ENCODE measurements around the gene SUSD2. TPM values are rescaled to one million over a fixed set of nuclear protein-coding genes. Genes with fewer than 3 reads are reported as not detected.
"Not testable (repeated sequence)": the region's sequence is repeated elsewhere in the genome, so short reads cannot be mapped to it uniquely, and the experiment has no call there.

SUSD2 gene
- polyA plus RNA-seq, 2 donors, result 0.73 to 1.4 TPM

DNA sequence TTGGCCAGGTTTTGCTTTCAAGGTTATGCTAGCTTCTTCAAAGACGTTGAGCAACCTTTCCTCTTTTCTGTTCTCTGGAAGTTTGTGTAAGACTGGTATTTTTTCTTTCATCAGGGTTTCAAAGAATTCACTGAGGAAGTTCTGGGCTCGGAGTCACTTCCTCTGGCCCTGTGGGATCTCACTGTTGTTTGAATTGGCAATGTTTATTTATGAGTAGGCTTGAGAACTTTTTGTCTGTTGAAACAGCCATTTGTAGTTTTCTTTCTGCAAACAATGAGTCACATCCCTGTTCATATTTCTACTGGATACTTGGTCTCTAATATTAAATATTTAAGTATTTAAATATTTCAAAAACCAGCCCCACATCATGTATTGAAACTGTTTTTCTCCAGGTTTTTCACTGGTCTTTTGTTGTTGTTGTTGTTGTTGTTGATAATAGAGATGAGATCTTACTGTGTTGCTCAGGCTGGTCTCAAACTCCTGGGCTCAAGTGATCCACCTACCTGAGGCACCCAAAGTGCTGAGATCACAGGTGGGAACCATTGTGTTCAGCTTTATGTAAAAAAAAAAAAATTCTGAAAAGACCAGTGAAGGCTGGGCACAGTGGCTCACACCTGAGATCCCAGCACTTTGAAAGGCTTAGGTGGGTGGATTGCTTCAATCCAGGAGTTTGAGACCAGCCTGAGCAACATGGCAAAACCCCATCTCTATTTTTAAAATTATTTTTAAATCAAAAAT is 26.9 kb downstream of the SUSD2 start:
- H3K27me3 ChIP-seq (ENCODE audit: control insufficient read depth in 1 of 2, insufficient read depth in 2 of 2, low read length in 2 of 2), result no peaks in the 10 kb centered on the region
- peak overlapping the region; percentile 67 to 83 for H3K27ac ChIP-seq (ENCODE audit: low read depth in 2 of 2, low read length in 1 of 2)
- H3K36me3 ChIP-seq (ENCODE audit: control insufficient read depth in 2 of 2, insufficient read depth in 2 of 2, low read length in 1 of 2), result no peaks in the 10 kb centered on the region
- WGBS, 2 donors, result 0 to 4% methylated on average over 2 of the region's 2 CpGs
- no peaks in the 10 kb centered on the region for H3K4me1 ChIP-seq (ENCODE audit: control insufficient read depth in 2 of 2, insufficient read depth in 2 of 2, low read length in 1 of 2)
- no peak overlapping the region for H3K4me3 ChIP-seq (ENCODE audit: low read depth in 1 of 2, low read length in 2 of 2)
- no peaks in the 10 kb centered on the region for H3K9me3 ChIP-seq (ENCODE audit: control insufficient read depth in 2 of 2, insufficient read depth in 1 of 2, low read depth in 1 of 2, low read length in 1 of 2)

DNA sequence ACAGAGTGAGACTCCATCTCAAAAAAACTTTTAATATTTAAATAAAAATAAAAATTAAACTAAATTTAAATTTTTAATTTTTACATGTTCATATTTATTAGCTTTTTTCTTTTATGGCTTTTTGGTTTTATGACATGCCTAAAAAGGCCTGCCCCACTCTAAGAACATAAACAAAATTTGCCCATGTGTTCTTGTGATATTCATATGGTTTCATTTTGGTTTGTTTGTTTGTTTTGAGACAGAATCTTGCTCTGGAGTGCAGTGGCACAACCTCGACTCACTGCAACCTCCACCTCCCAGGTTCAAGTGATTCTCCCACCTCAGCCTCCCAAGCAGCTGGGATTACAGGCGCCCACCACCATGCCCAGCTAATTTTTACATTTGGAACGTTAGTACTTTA is 27.7 kb downstream of the SUSD2 start:
- H3K27ac ChIP-seq (ENCODE audit: low read depth in 2 of 2, low read length in 1 of 2), result no peak overlapping the region
- 78 to 84% methylated on average over 3 of the region's 3 CpGs for WGBS, 2 donors

DNA sequence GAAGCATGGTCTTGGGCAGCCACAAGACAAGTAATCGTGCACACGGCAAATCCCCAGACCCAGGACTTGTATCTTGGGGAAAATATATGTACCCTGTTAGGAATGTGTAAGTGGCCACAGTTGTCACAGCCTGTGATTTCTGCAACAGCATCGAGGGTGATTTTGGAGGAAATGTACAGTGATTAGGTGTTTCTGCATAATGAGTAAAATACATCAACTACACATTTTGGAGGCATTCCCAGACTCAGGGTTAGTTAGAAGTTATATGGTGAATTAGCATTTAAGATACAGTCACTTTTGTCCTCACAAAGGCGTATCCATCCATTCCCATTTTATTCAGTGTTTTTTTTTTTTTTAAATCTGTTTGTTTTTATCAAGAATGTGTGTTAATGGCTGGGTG is 28.4 kb downstream of the SUSD2 start:
- no peak overlapping the region for H3K4me3 ChIP-seq (ENCODE audit: low read depth in 1 of 2, low read length in 2 of 2)
- H3K9me3 ChIP-seq (ENCODE audit: control insufficient read depth in 2 of 2, insufficient read depth in 1 of 2, low read depth in 1 of 2, low read length in 1 of 2), result no peaks in the 10 kb centered on the region
- 78 to 80% methylated on average over 4 of the region's 4 CpGs for WGBS, 2 donors
- no peak overlapping the region for H3K27ac ChIP-seq (ENCODE audit: low read depth in 2 of 2, low read length in 1 of 2)
- no peaks in the 10 kb centered on the region for H3K4me1 ChIP-seq (ENCODE audit: control insufficient read depth in 2 of 2, insufficient read depth in 2 of 2, low read length in 1 of 2)
- no peaks in the 10 kb centered on the region for H3K27me3 ChIP-seq (ENCODE audit: control insufficient read depth in 1 of 2, insufficient read depth in 2 of 2, low read length in 2 of 2)
- H3K36me3 ChIP-seq (ENCODE audit: control insufficient read depth in 2 of 2, insufficient read depth in 2 of 2, low read length in 1 of 2), result no peaks in the 10 kb centered on the region

More for the DNA sequence above, 27.7 kb downstream of the SUSD2 start:
- H3K36me3 ChIP-seq (ENCODE audit: control insufficient read depth in 2 of 2, insufficient read depth in 2 of 2, low read length in 1 of 2), result no peaks in the 10 kb centered on the region
- no peaks in the 10 kb centered on the region for H3K27me3 ChIP-seq (ENCODE audit: control insufficient read depth in 1 of 2, insufficient read depth in 2 of 2, low read length in 2 of 2)
- no peaks in the 10 kb centered on the region for H3K9me3 ChIP-seq (ENCODE audit: control insufficient read depth in 2 of 2, insufficient read depth in 1 of 2, low read depth in 1 of 2, low read length in 1 of 2)
- no peaks in the 10 kb centered on the region for H3K4me1 ChIP-seq (ENCODE audit: control insufficient read depth in 2 of 2, insufficient read depth in 2 of 2, low read length in 1 of 2)
- no peak overlapping the region for H3K4me3 ChIP-seq (ENCODE audit: low read depth in 1 of 2, low read length in 2 of 2)

DNA sequence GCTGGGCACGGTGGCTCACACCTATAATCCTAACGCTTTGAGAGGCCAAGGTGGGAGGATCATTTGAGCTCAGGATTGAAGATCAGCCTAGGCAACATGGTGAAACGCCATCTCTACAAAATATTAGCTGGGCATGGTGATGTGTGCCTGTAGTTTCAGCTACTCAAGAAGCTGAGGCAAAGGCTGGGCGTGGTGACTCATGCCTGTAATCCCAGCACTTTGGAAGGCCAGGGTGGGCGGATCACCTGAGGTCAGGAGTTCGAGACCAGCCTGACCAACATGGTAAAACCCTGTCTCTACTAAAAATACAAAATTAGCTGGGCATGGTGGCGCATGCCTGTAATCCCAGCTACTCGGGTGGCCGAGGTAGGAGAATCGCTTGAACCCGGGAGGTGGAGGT is 29.1 kb downstream of the SUSD2 start:
- H3K4me3 ChIP-seq (ENCODE audit: low read depth in 1 of 2, low read length in 2 of 2); H3K27ac ChIP-seq (ENCODE audit: low read depth in 2 of 2, low read length in 1 of 2); H3K9me3 ChIP-seq (ENCODE audit: control insufficient read depth in 2 of 2, insufficient read depth in 1 of 2, low read depth in 1 of 2, low read length in 1 of 2); H3K36me3 ChIP-seq (ENCODE audit: control insufficient read depth in 2 of 2, insufficient read depth in 2 of 2, low read length in 1 of 2); H3K4me1 ChIP-seq (ENCODE audit: control insufficient read depth in 2 of 2, insufficient read depth in 2 of 2, low read length in 1 of 2); H3K27me3 ChIP-seq (ENCODE audit: control insufficient read depth in 1 of 2, insufficient read depth in 2 of 2, low read length in 2 of 2): not testable (repeated sequence)
- WGBS, 2 donors, result 88 to 90% methylated on average over 11 of the region's 11 CpGs

DNA sequence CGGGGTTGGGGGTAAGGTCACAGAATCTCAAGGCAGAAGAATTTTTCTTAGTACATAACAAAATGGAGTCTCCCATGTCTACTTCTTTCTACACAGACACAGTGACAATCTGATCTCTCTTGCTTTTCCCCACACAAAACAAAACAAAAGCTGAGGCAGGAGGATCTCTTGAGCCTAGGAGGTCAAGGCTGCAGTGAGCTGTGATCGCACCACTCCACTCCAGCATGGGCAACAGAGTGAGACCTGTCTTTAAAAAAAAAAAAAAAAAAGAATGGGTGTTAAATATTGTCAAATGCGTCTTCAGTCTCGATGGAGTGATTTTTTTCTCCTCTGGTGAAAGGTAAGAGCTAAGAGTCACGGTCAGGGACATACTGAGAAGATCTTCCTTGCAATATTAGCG is 30.4 kb downstream of the SUSD2 start:
- not testable (repeated sequence) for H3K27me3 ChIP-seq (ENCODE audit: control insufficient read depth in 1 of 2, insufficient read depth in 2 of 2, low read length in 2 of 2); H3K4me1 ChIP-seq (ENCODE audit: control insufficient read depth in 2 of 2, insufficient read depth in 2 of 2, low read length in 1 of 2); H3K9me3 ChIP-seq (ENCODE audit: control insufficient read depth in 2 of 2, insufficient read depth in 1 of 2, low read depth in 1 of 2, low read length in 1 of 2); H3K27ac ChIP-seq (ENCODE audit: low read depth in 2 of 2, low read length in 1 of 2); H3K36me3 ChIP-seq (ENCODE audit: control insufficient read depth in 2 of 2, insufficient read depth in 2 of 2, low read length in 1 of 2); H3K4me3 ChIP-seq (ENCODE audit: low read depth in 1 of 2, low read length in 2 of 2)
- 92% methylated on average over 5 of the region's 6 CpGs for WGBS, 2 donors

DNA sequence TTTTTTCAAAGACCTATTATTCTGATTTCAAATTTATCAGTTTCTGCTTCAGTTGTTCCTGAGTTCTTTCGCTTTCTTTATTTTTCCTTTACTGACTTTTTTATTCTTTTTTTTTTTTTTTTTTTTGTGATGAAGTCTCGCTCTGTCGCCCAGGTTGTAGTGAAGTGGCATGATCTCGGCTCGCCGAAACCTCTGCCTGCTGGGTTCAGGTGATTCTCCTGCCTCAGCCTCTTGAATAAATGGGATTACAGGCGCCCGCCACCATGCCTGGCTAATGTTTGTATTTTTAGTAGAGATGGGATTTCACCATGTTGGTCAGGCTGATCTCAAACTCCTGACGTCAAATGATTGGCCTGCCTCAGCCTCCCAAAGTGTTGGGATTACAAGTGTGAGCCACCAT is 31.8 kb downstream of the SUSD2 start:
- not testable (repeated sequence) for H3K9me3 ChIP-seq (ENCODE audit: control insufficient read depth in 2 of 2, insufficient read depth in 1 of 2, low read depth in 1 of 2, low read length in 1 of 2); H3K36me3 ChIP-seq (ENCODE audit: control insufficient read depth in 2 of 2, insufficient read depth in 2 of 2, low read length in 1 of 2); H3K27ac ChIP-seq (ENCODE audit: low read depth in 2 of 2, low read length in 1 of 2); H3K4me3 ChIP-seq (ENCODE audit: low read depth in 1 of 2, low read length in 2 of 2); H3K27me3 ChIP-seq (ENCODE audit: control insufficient read depth in 1 of 2, insufficient read depth in 2 of 2, low read length in 2 of 2); H3K4me1 ChIP-seq (ENCODE audit: control insufficient read depth in 2 of 2, insufficient read depth in 2 of 2, low read length in 1 of 2)
- WGBS, 2 donors, result 90 to 97% methylated on average over 7 to 9 of the region's 9 CpGs

DNA sequence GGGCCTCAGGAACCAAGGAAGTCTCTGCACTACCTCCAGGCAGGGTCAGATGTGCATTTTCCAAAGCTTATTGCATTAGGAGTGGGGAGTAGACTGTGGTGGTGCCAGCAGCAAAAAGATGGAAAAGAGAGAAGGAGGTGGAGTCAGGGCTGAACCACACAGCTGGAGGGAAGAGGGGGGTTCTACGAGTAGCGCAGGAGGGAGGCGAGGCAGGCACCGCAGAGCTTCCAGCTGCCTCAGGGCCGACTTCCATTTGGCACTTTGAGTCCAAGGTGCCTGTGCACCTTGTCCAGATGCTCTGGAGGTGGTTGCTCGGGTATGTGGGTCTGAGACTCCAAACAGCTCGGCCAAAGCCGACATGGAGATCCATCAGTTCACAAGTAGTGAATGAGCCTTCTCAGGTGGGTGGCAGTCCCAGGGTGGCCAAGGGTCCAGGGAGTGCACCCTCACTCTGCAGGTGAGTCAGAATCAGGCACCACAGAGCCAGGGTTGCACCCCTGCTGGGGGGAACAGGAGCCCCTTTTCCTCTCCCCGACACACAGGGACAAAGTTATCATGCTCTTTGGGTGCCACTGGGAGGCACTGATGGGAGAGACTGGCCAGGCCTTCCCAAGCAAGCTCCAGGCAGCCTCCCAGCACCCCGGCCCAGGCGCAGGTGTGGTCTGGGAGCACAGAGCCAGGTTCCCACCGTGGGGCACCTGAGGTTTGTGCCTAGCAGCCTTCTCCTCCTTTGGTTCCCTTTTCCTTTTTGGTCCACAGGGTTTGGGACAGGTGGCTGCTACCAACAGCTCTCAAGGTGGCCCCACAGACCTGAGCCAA is 33.4 kb downstream of the SUSD2 start:
- no peaks in the 10 kb centered on the region for H3K4me1 ChIP-seq (ENCODE audit: control insufficient read depth in 2 of 2, insufficient read depth in 2 of 2, low read length in 1 of 2)
- 79% methylated on average over 12 of the region's 12 CpGs for WGBS, 2 donors
- no peaks in the 10 kb centered on the region for H3K27me3 ChIP-seq (ENCODE audit: control insufficient read depth in 1 of 2, insufficient read depth in 2 of 2, low read length in 2 of 2)
- H3K9me3 ChIP-seq (ENCODE audit: control insufficient read depth in 2 of 2, insufficient read depth in 1 of 2, low read depth in 1 of 2, low read length in 1 of 2), result no peaks in the 10 kb centered on the region
- no peak overlapping the region for H3K4me3 ChIP-seq (ENCODE audit: low read depth in 1 of 2, low read length in 2 of 2)
- H3K36me3 ChIP-seq (ENCODE audit: control insufficient read depth in 2 of 2, insufficient read depth in 2 of 2, low read length in 1 of 2), result no peaks in the 10 kb centered on the region
- H3K27ac ChIP-seq (ENCODE audit: low read depth in 2 of 2, low read length in 1 of 2), result no peak overlapping the region

DNA sequence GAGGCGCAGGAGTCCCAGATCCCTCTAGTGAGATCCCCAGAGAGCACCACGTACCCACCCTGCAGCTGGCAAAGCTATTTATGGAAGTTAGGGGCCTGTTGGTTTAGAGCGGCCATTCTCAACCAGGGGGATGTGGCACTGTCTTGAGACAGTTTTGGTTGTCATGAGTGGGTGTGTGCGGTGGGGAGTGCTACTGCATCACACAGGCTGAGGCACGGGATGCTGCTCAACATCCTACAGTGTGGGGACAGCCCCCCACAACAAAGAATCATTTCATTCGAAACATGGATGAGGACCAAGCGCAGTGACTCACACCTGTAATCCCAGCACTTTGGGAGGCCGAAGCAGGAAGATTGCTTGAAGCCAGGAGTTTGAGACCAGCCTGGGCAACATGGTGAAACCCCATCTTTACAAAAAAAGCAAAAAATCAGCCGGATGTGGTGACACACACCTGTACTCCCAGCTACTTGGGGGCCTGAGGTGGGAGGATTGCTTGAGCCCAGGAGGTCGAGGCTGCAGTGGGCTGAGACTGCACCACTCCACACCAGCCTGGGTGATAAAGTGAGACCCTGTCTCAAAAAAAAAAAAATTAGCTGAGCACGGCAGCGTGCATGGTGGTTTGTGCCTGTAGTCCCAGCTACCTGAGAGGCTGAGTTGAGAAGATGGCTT is 35.4 kb downstream of the SUSD2 start:
- H3K27me3 ChIP-seq (ENCODE audit: control insufficient read depth in 1 of 2, insufficient read depth in 2 of 2, low read length in 2 of 2), result no peaks in the 10 kb centered on the region
- H3K9me3 ChIP-seq (ENCODE audit: control insufficient read depth in 2 of 2, insufficient read depth in 1 of 2, low read depth in 1 of 2, low read length in 1 of 2), result no peaks in the 10 kb centered on the region
- no peak overlapping the region for H3K27ac ChIP-seq (ENCODE audit: low read depth in 2 of 2, low read length in 1 of 2)
- H3K4me3 ChIP-seq (ENCODE audit: low read depth in 1 of 2, low read length in 2 of 2), result no peak overlapping the region
- H3K4me1 ChIP-seq (ENCODE audit: control insufficient read depth in 2 of 2, insufficient read depth in 2 of 2, low read length in 1 of 2), result no peaks in the 10 kb centered on the region
- H3K36me3 ChIP-seq (ENCODE audit: control insufficient read depth in 2 of 2, insufficient read depth in 2 of 2, low read length in 1 of 2), result no peaks in the 10 kb centered on the region
- 86 to 87% methylated on average over 12 of the region's 12 CpGs for WGBS, 2 donors

DNA sequence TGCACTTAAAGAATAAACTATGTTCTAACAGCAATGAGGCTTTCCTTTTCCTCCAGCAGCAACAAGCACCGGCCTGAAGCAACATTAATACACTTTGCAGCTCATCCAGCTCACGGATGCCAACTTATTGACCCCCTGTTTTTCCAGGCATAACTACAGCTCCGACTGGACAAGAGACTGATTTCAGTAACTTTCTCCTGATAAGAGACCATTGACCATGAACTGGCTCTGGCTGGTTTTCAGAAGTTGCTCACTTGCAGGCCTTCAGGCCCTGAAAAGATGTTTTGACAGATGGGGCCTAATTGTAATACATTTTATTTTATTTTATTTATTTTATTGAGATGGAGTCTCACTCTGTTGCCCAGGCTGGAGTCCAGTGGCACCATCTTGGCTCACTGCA is 36.1 kb downstream of the SUSD2 start:
- no peak overlapping the region for H3K4me3 ChIP-seq (ENCODE audit: low read depth in 1 of 2, low read length in 2 of 2)
- 71 to 75% methylated on average over 3 of the region's 3 CpGs for WGBS, 2 donors

More for the DNA sequence above, 36.1 kb downstream of the SUSD2 start:
- Histone ChIP-seq H3K27ac (ENCODE audit: low read depth in 2 of 2, low read length in 1 of 2) (no peak overlapping the region), H3K27me3 (ENCODE audit: control insufficient read depth in 1 of 2, insufficient read depth in 2 of 2, low read length in 2 of 2) (no peaks in the 10 kb centered on the region), H3K4me1 (ENCODE audit: control insufficient read depth in 2 of 2, insufficient read depth in 2 of 2, low read length in 1 of 2) (no peaks in the 10 kb centered on the region), H3K9me3 (ENCODE audit: control insufficient read depth in 2 of 2, insufficient read depth in 1 of 2, low read depth in 1 of 2, low read length in 1 of 2) (no peaks in the 10 kb centered on the region), H3K36me3 (ENCODE audit: control insufficient read depth in 2 of 2, insufficient read depth in 2 of 2, low read length in 1 of 2) (no peaks in the 10 kb centered on the region)
